Measurements from ENCODE around the gene FOXN4. TPM values are rescaled to one million over a fixed set of nuclear protein-coding genes. Genes with fewer than 3 reads are reported as not detected.

FOXN4 gene
- total RNA-seq, 6 experiments from 2014 or later = not detected

- H3K27me3 Mint-ChIP-seq (ENCODE audit: insufficient read depth) = peaks cover 27% of the 10 kb centered on the region
Measured at GRCh38 chr12:109295764-109296425, 13.2 kb downstream of the FOXN4 start.

GRCh38 chr12:109294286-109294796 is 14.7 kb downstream of the FOXN4 start:
- H3K27me3 Mint-ChIP-seq (ENCODE audit: insufficient read depth) = peaks cover 32% of the 10 kb centered on the region
- H3K36me3 Mint-ChIP-seq (ENCODE audit: low read depth) = no peaks in the 10 kb centered on the region
- H3K4me3 Mint-ChIP-seq = no peak overlapping the region
- H3K27ac Mint-ChIP-seq = no peak overlapping the region
- H3K4me1 Mint-ChIP-seq (ENCODE audit: low read depth) = no peaks in the 10 kb centered on the region
- TF ChIP-seq CTCF (IDR thresholded peaks at IDR 0.05) = no peak
- no peaks in the 10 kb centered on the region for H3K9me3 Mint-ChIP-seq
- no peak for DNase-seq

More at GRCh38 chr12:109295764-109296425, 13.2 kb downstream of the FOXN4 start:
- DNase-seq = no peak
- no peak for TF ChIP-seq CTCF (IDR thresholded peaks at IDR 0.05)
- Mint-ChIP-seq H3K4me3 (no peak overlapping the region), H3K9me3 (no peaks in the 10 kb centered on the region), H3K27ac (no peak overlapping the region), H3K36me3 (ENCODE audit: low read depth) (no peaks in the 10 kb centered on the region), H3K4me1 (ENCODE audit: low read depth) (no peaks in the 10 kb centered on the region)

GRCh38 chr12:109293106-109293505 is 16.0 kb downstream of the FOXN4 start:
- H3K36me3 Mint-ChIP-seq (ENCODE audit: low read depth) = no peaks in the 10 kb centered on the region
- no peak overlapping the region for H3K4me3 Mint-ChIP-seq
- no peak for TF ChIP-seq CTCF (IDR thresholded peaks at IDR 0.05)
- H3K27me3 Mint-ChIP-seq (ENCODE audit: insufficient read depth) = peaks cover 36% of the 10 kb centered on the region
- H3K27ac Mint-ChIP-seq = no peak overlapping the region
- H3K4me1 Mint-ChIP-seq (ENCODE audit: low read depth) = no peaks in the 10 kb centered on the region
- no peaks in the 10 kb centered on the region for H3K9me3 Mint-ChIP-seq
- no peak for DNase-seq

- Mint-ChIP-seq H3K27ac (no peak overlapping the region), H3K36me3 (ENCODE audit: low read depth) (no peaks in the 10 kb centered on the region), H3K4me3 (no peak overlapping the region), H3K4me1 (ENCODE audit: low read depth) (no peaks in the 10 kb centered on the region), H3K27me3 (ENCODE audit: insufficient read depth) (peaks cover 32% of the 10 kb centered on the region), H3K9me3 (no peaks in the 10 kb centered on the region)
- no peak for TF ChIP-seq CTCF (IDR thresholded peaks at IDR 0.05)
- DNase-seq = no peak
Measured at GRCh38 chr12:109292342-109292711, 16.8 kb downstream of the FOXN4 start.

GRCh38 chr12:109291521-109292341 is 17.4 kb downstream of the FOXN4 start:
- H3K9me3 Mint-ChIP-seq = no peaks in the 10 kb centered on the region
- H3K4me1 Mint-ChIP-seq (ENCODE audit: low read depth) = no peaks in the 10 kb centered on the region
- TF ChIP-seq CTCF (IDR thresholded peaks at IDR 0.05) = no peak
- H3K27ac Mint-ChIP-seq = no peak overlapping the region
- peaks cover 28% of the 10 kb centered on the region for H3K27me3 Mint-ChIP-seq (ENCODE audit: insufficient read depth)
- no peaks in the 10 kb centered on the region for H3K36me3 Mint-ChIP-seq (ENCODE audit: low read depth)
- DNase-seq = no peak
- H3K4me3 Mint-ChIP-seq = no peak overlapping the region
